Gastrocnemius medialis (tissue), 4 donors: ENCODE results near the gene TRH.

Experiments
- CTCF ChIP-seq, 5 experiments: fragments of 450-650 bp in 3 of 5; fragments of 200-600 bp in 2 of 5; sonication (generic) in 2 of 5; IDR thresholded peaks in 4 of 5; conservative IDR thresholded peaks in 1 of 5; 1 replicate in 4 of 5; 2 replicates in 1 of 5; pipeline ENCODE4 v1.5.1; 2016 to 2019; ENCODE audit warnings: antibody characterized with exemption in 5 of 5, mild to moderate bottlenecking in 3 of 5, moderate library complexity in 3 of 5
- POLR2A ChIP-seq, 2 donors: fragments of 450-650 bp; IDR thresholded peaks; one replicate each; pipeline ENCODE4 v1.6.1; 2017; ENCODE audit warnings: antibody characterized with exemption in 2 of 2, mild to moderate bottlenecking in 2 of 2, moderate library complexity in 2 of 2

GRCh38 chr3:129937717-129938116 lies 36.8 kb upstream of the TRH start:
- TF ChIP-seq POLR2A (IDR thresholded peaks at IDR 0.05) (no peak), CTCF (IDR thresholded peaks at IDR 0.05 in 4 of 5, conservative IDR thresholded peaks at IDR 0.05 in 1 of 5) (no peak)
